HG03108 (cell line): ENCODE results near the gene VARS1.
"Not testable (repeated sequence)": the region's sequence is repeated elsewhere in the genome, so short reads cannot be mapped to it uniquely, and the experiment has no call there.

Experiments
- ATAC-seq: cut with Tn5 transposase; IDR thresholded peaks from one replicate; pipeline ENCODE4 v1.9.1; 2021; ENCODE audit warnings: moderate library complexity; ENCODE audit not compliant: unreplicated experiment

The VARS1 gene

DNA sequence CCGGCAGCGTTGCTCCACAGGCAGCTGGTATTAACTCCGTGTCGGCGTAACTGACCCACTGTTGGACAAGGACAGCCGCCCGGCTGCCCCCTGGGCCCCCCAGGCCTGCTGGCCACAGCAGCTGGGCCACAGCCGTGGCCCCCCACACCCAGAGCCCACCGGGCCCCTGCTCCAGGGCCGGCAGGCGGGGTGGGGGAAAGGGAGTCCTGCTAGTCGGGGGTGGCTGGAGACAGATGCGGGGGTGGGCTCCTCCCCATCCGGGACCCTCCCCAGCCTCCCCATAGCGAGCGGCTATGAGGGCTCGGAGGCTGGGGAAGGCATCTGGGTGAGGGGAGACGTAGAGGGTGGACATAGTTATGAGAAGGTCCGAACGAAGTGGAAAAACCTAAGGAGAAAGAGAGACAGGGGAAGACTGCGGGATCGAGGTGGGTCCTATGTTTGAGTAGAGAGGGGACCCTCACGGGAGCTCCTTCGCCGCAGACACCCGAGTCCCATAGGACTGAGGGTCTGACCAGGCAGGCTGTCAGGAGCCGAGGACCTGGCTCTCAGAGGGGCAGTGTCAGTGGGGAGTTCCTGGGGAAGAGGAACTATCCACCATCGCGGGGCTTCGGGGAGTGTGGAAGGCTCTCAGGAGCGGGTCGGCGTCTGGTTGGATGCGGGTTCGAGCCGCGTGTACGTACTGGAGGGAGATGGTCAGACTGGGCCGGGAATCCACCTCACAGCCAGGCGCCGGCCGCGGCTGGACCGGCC lies 511 bp downstream of the VARS1 start:
- ATAC-seq = no peak

DNA sequence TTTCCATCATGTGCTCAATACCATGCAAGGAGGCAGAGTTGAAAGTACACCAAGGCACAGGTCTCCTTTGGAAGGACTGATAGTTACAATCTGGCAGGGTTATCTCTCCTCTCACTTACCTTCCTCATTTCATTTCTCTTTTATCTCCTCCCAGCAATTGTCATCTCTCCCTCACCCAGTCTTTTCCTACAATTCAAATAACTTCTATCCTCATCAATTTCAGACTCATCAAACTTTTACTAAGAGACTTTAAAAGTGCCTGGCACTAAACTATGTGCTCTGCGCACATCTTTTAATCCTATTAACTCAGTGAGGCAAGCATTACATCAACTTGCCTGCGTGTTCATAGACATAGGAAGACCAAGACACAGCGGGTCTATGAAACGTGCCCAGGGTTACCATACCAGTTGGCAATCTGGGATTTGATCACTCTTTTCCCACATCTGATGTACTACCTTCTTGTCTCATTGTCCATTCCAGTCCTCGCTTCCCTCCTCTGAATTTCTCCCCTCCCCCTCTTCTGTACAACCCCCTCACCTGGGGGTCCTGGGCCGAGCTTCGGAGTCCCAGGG lies 1.2 kb downstream of the VARS1 start:
- no peak for ATAC-seq

- not testable (repeated sequence) for ATAC-seq
These were observed 1.7 kb downstream of the VARS1 start for GRCh38 chr6:31793927-31794245.

- no peak for ATAC-seq
These were observed 2.8 kb downstream of the VARS1 start for GRCh38 chr6:31792761-31793171.

DNA sequence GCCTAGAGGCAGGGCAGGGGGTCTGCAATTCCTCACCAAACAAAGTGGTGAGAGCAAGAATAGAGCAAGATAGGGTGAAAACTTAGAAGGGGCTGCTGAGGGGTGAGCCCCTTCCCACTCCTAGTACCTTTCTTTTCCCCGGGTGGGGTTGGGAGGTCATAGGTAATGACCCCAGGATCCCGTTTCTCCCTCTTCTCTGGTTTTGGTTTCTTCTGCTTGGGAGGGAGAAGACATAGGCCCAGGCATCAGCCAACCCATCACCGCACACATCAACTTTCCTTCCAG lies 3.5 kb downstream of the VARS1 start:
- ATAC-seq = no peak

- ATAC-seq = no peak
These were observed 4.0 kb downstream of the VARS1 start for GRCh38 chr6:31791324-31792089.

GRCh38 chr6:31785475-31785874 lies 10.1 kb downstream of the VARS1 start:
- ATAC-seq = no peak

DNA sequence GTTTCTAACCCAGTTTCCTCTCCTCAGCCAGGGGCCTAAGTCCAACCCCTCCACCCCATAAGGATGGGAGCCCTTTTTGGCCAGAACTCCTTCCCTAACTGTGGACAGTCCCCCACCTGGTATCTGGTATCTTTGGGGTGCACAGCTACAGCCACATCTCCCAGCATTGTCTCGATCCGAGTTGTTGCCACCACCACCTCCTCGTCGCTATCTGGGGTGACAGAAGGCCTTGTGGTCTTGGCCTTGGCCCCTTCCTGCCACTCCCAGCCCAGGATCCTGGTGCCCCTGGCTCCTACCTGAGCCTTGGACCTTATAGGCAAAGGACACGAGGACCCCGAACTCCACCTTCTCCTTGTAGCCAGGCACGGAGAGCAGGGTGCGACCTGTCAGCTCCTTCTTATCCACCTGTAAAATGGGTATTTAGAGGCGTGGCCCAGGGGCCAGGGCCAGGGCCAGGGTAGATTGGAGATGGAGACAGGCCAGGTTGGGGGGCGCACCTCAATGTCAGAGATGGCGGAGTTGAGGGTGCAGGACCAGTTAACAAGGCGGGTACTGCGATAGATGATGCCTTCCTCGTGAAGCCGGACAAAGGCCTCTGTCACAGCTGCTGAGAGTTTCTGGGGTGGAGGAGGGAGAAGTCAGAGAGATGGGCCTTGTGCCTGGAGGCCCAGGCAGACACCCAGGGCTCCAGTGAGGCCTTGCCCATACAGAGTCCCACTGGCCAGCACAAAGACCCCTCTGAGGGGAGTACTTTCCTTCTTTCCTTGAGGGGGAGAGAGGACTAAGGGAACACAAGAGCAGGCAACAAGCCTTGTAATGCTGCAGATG lies 11.2 kb downstream of the VARS1 start:
- ATAC-seq = no peak

DNA sequence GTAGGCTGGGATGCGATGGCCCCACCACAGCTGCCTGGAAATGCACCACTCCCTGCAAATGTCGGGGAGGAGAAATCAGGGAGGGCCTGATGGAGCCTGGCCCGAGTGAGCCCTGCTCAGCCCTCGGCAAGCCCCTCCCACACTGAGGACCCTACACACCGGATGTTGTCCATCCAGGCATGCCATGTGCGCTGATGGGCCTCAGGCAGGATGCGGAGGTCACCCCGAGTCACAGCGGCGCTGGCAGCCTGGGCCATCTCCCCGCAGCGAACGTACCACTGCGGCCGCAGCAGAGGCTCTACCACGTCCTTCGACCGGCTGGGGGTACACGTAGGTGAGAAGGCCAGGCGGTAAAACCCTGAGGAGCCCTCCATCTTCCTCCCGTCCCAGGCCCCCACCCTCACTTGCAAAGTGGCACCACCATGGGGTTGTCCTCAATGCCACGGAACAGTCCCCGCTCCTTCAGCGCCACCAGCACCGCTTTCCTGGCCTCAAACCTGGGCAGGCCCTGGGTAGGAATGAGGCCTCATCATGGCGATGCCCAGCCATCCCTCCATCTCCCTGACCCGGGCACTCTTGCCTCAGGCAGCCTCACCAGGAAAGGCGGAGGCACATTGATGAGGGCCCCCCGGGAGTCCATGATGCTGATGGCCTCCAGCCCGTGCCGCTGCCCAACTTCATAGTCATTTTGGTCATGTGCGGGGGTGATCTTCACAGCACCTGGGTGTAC lies 13.3 kb downstream of the VARS1 start:
- ATAC-seq = no peak

DNA sequence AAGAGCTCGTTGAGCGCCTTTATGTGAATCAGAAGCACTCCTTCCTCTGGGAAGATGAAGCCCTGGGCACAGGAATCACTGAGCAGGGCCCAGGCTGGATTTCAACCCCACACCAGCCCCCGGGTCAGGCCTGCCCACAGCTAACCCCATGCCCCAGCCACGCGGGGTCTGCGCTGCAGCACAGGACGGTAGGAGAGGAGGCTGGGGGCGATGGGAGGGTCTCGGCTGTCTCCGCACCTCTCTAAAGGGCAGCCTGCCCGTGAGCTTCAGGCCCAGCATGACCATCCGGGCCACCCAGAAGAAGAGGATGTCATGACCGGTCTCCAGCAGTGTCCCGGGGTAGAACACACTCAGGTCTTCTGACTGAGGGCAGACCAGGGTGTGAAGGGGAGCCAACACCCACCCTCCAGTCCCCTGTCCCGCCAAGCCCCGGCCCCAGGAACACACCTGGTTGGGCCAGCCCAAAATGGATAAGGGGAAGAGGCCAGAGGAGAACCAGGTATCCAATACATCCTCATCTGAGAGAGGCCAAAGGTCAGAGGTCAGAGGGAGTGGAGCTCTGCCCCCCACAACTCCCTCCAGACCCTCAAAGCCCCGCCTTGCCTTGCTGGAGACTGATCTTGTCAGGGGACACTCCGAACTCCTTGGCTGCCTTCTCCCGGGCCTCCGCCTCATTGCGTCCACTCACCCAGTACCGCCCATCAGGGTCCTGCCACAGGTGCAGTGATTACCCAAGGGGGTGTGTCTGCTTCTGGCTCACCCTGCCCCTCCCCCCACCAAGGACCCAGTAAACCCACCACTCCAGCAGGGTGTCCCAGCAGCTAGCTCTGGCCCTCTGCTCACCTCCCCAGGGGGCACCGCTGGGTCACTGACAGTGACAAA lies 14.1 kb downstream of the VARS1 start:
- no peak for ATAC-seq

- no peak for ATAC-seq
These were observed 14.9 kb downstream of the VARS1 start for GRCh38 chr6:31780507-31781243.

DNA sequence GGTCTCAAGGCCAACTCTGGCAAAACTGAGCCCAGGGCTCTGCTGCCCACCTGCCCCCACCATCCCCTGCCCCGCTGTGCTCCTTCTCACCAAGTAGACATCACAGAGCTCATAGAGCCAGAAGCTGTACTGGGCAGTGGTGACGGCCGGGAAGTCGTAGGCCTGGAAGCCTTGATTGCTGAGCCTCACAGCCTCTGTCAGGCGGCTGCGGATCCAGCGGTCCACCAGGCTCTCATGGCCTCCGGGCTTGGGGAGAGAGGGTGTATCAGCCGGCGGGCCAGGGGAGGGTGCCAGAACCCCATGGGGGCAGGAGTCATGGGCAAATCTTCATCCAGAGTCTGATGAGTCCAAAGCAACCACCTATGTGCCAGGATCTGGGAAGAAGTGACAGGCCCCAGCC lies 15.6 kb downstream of the VARS1 start:
- ATAC-seq = no peak

DNA sequence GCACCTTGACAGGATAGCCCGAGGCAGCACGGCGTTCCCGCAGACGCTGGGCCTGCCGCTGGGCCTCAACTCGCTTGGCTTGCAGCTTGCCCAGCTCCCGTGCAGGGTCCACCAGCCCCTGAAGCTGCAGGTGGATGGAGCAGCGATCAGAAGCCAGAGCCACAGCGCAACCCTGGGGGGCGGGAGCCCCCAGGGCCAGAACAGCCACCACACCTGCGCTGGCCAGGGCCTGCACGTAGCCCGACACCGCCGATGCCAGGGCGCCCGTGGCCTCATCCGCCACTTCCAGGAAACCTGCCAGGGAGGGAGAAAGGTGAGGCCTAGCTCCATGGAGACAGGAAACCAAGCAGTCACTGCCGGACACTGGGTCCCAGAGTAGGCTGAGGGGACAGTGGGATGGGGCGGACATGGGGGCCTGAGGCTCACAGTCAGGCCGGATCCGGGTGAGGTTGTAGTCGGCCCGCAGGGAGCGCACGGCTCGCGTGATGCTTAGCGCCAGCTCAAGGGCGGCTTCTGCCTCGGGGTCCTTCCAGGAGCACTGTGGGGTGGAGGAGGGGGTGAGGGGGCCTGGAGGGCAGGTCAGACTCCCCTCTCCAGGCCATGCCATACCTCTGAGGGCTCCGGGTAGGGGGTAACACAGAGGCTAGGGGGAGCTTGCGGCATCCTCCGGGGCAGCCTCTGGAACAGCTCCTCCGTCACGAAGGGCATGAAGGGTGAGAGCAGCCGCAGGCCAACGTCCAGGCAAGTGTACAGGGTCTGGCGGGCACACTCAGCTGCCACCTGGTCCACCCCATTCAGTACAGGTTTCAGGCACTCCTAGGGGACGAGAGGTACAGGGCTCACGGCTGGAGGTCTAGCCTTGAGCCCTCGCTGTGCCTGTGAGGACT lies 16.3 kb downstream of the VARS1 start:
- no peak for ATAC-seq

DNA sequence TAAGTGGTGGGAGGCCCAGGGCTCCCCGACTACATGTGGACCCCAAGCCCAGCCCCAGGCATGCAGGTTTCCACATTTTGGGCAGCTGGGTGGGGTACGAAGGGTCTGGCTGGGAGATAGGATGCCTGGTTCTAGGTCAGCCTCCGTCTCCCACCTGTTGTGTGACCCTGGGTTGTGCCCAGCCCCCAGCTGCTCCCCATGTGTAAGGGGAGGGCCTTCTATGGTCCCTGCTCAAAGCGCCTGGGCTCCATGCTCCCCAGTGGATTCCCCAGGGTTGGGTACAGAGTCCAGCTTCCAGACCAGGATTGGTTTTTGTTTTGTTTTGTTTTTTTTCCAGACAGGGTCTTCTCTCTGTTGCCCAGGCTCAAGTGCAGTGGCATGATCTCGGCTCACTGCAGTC lies 17.4 kb downstream of the VARS1 start:
- no peak for ATAC-seq

DNA sequence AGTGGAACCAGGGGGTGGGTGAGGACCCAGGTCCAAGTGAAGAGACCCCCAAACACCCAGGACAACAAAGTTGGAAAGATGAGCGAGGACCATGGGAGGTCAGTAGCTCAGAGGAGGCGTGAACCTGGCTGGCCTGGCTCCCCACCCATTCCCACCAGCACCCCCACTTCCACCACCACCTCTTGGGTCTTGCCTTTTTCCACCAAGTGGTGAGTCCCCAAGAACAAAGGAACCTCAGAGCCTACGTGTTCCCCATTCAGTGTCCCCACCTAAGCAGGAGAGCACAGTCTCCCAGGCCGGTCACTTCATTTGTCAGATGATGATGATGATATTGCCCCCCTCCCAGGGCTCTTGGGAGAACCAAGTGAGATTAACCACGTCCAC lies 17.9 kb downstream of the VARS1 start:
- no peak for ATAC-seq

DNA sequence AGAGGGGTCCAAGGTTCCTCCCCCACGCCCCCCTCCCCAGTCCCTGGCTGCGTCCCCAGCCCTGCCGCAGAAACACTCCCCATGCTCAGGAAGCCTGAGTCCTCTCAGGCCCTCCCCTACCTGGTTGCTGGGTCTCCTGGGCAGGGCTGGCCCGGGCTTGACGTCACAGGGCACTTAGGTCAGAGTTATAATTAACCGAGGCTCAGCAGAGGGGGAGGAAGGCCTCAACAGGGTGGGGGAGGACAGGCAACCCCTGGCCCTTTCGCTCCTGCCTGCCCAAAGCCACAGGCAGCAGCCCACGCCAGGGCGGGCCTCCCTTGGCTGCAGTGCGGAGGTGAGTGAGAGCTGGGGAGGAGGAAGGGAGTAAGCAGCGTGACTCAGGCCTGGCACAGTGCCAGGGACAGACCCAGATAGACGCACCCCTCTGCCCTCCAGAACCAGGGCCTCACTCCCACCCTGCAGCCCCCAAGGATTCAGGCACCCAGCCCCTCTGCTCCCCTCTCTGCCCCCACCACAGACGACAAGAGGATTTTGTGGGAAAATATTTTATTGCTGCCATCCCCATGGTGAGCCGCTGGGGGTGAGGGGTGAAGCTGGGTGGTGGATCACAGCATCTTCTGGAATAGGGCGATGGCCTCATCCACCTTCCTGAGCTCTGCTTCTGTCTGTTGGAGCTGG lies 18.4 kb downstream of the VARS1 start, which contains the start of gene VWA7:
VWA7 (minus strand) TSS at position 340 of the 678 bp plus-strand sequence. CDS start 549 bp downstream, outside the sequence.
- ATAC-seq = peak; percentile 68

- no peak for ATAC-seq
These were observed 19.0 kb downstream of the VARS1 start for GRCh38 chr6:31776485-31776988.
